Measurements from ENCODE around the gene ST8SIA6. TPM values are rescaled to one million over a fixed set of nuclear protein-coding genes. Genes with fewer than 3 reads are reported as not detected.

The ST8SIA6 gene
- total and polyA plus RNA-seq, 9 of the 15 experiments (the other 6 are each of a cell fraction or from before 2014, with no cell fraction given), result 0.69 to 6.7 (median 5.0) TPM

GRCh38 chr10:17427666-17428350 is 26.6 kb downstream of the ST8SIA6 start (continued):
- TF ChIP-seq JUND (IDR thresholded peaks at IDR 0.05; ENCODE audit: borderline replicate concordance, low read depth, low read length), result no peak
- TF ChIP-seq JUND (tag; IDR thresholded peaks at IDR 0.05; ENCODE audit: borderline replicate concordance, low read depth, low read length), result peak; percentile 51; the same call in 2 of the 3 replicates
- no peak for TF ChIP-seq TRIM25 (IDR thresholded peaks at IDR 0.05; ENCODE audit: borderline replicate concordance)
- no peak for TF ChIP-seq ELK1 (CRISPR knock-in tag; IDR thresholded peaks at IDR 0.05)
- no peak for TF ChIP-seq ZNF699 (CRISPR knock-in tag; IDR thresholded peaks at IDR 0.05; ENCODE audit: insufficient replicate concordance)
- no peak for TF ChIP-seq PATZ1 (CRISPR knock-in tag; IDR thresholded peaks at IDR 0.05; ENCODE audit: borderline replicate concordance)
- TF ChIP-seq TSHZ1 (CRISPR knock-in tag; IDR thresholded peaks at IDR 0.05), result no peak
- TF ChIP-seq BMI1 (IDR thresholded peaks at IDR 0.05; ENCODE audit: low read length), result no peak
- 0 out of 2 replicates have a peak, but pooled peaks have one; percentile 4 for TF ChIP-seq TAL1 (IDR thresholded peaks at IDR 0.05)
- TF ChIP-seq HINFP (tag; conservative IDR thresholded peaks at IDR 0.05; ENCODE audit: low read depth), result 0 out of 2 replicates have a peak, but pooled peaks have one; percentile 31
- no peak for TF ChIP-seq TCFL5 (CRISPR knock-in tag; conservative IDR thresholded peaks at IDR 0.05)
- no peak for TF ChIP-seq ZKSCAN1 (IDR thresholded peaks at IDR 0.05; ENCODE audit: low read depth, low read length)
- peak; percentile 34; the same call in 1 of the 2 replicates for TF ChIP-seq DMBX1 (CRISPR knock-in tag; IDR thresholded peaks at IDR 0.05; ENCODE audit: borderline replicate concordance)
- 0 out of 2 replicates have a peak, but pooled peaks have one; percentile 13 for TF ChIP-seq PTRF (tag; IDR thresholded peaks at IDR 0.05)
- TF ChIP-seq HMG20A (CRISPR knock-in tag; conservative IDR thresholded peaks at IDR 0.05), result no peak
- no peak for TF ChIP-seq KDM2B (CRISPR knock-in tag; IDR thresholded peaks at IDR 0.05)
- TF ChIP-seq NR2C1 (IDR thresholded peaks at IDR 0.05), result no peak
- 0 out of 2 replicates have a peak, but pooled peaks have one; percentile 5 for TF ChIP-seq NR2C1 (tag; IDR thresholded peaks at IDR 0.05)

All from K562 (cell line).